HG03108 (cell line): Measurements from ENCODE around the gene NOBOX.
"Not testable (repeated sequence)": the region's sequence is repeated elsewhere in the genome, so short reads cannot be mapped to it uniquely, and the experiment has no call there.

Experiments
- ATAC-seq: cut with Tn5 transposase; IDR thresholded peaks from one replicate; pipeline ENCODE4 v1.9.1; 2021; ENCODE audit warnings: moderate library complexity; ENCODE audit not compliant: unreplicated experiment

Gene NOBOX

DNA sequence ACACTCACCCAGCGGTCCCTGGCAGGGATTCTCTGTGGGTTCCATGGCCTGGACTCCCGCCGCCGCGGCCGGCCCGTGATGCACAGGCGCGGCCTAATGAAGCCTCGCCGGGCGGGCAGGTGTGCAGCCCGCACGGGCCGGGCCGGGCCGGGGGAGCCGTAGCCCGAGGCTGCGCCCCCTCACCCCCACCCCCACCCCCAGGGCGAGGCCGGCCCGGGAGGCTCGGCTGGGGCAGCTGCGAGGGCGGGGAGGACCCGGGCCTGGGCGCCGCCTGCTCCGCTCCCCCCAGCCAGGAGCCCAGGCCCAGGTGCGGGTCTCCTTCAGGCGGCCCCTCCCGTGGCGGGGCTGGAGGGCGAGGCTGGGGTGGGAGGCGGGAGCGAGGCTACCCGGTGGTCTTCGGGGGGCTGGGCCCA is at the start of gene NOBOX:
NOBOX (minus strand) TSS at position 45 of the 413 bp plus-strand sequence.
- ATAC-seq, result no peak

DNA sequence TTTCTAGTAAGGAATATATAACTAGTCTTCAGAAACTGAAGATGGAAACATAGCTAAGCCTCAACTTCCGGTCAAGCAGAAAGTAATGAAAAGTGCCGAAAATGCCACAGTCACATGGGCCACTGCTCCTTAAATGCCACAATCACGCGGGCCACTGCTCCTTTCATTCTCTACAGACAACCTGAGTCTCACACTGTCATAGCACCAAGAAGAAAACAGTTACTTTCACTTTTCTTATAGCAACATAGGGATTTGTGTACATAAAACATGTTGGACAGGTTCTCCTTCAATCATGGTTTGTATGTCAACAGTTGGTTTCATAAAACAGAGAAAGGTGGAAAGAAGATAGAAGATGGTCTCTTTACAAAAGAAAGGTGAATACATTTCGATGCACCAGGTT is 48.6 kb upstream of the NOBOX start:
- ATAC-seq, result peak; percentile 76

DNA sequence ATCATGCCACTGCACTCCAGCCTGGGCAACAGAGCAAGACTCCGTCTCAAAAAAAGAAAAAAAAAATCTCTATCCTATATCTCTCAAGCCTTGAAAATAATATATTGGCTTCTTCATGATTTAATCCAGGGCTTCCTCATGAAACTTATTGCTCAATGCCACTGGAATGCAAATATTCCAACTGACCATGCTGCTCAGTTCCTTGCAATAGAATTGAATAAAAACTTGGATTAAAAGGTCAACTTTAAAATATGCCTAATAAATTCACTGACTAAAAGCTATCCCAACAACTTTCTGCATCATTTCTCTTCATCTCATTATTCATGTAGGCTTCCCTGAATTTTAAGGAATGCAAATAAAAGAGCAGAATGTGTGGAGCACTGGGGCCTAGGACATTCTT is 42.1 kb upstream of the NOBOX start:
- no peak for ATAC-seq

DNA sequence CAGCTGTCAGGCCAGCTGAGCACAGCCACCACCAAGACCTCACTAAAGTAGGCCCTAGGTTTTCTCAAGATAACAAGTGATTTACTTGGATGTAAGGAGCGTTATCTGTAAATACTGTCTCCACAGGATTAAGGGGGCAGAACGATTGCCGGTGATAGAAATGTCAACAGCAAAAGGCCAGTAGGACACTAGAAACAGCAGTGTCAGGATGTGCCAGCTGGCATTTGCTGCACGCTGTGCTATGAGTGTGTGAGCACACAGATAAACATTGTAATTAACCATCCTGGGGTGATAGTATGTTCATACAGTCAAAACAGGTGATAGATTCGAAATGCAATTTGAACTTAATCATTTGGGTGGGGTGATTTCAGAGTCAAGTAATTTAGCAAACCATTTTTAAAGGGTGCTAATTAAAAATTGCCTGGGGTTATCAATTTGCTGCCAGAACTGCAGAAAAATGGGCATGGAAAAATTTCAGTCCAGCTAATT is 36.3 kb upstream of the NOBOX start:
- no peak for ATAC-seq

DNA sequence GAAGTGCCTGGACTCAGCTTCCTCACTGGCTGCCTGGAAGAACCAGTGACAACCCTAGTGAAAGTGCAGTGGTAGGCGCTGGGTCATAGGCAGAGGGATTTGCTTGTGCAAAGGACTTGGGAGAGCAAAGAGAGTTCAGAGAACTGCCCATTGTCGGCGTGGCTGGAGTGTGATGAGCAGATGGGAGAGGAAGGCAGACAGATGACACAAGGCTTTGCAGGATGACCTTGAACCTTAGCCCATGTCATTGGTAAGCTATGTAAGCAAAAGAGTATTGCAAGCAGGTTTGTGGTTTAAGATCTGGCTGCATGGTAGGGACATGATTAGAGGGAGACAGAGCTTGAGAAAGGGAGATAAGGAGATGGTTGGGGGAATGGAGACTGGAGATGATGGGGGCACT is 35.3 kb upstream of the NOBOX start:
- no peak for ATAC-seq

DNA sequence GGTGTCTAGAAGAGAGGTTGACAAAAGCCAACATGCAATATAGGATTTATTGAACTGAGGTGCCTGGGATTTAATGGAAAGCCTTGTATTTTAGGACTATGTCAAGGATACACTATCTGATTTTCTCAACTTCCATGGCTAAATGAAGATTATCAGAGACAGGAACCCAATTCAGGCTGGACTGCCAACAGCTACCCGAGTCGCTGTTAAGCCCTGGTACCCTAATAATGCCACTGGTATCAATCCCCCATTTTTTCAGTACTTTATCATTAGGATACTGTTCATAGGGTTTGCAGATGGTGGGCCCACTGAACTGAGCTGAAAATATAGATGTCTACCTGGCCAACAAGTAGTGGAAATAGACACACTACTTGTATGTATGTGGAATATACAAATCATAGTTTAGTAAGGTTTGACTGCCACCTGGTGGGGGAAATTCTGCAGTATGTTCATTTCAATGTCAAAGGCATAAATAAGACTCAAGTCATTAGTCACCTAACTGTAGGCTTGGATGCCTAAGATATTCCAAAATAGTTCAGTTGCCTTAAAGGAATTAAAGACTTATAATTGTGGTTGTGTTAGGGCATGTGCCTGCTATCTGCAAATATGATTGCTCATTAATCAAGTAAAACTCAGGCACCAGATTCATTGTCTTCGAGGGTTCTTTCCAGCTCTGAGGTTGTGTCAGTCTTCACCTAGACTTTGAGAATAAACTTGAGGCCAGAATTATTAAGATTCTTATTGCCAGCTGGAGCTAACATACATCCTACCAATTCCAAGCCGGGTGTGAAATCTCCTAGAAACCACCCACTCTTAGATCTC is 34.1 kb upstream of the NOBOX start:
- ATAC-seq, result peak; percentile 55

DNA sequence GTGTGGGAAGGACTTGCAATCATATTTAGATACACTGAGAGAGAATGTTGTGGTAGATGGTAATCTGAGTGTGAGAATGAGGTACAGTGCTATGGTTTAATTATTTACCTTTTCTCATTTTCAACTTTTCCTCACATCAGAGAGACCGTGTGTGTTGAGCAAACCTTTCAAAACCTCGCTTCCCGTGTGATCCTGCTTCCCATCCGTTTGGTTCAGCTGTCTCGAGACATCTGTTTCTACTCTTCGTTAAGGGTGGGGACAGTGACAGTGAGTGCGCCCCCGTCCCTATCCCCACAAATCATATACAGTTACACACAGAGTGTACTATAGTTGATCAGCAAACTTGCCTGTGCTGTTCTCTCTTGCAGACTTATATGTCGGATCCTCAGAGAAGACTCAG is 33.0 kb upstream of the NOBOX start:
- ATAC-seq, result no peak

DNA sequence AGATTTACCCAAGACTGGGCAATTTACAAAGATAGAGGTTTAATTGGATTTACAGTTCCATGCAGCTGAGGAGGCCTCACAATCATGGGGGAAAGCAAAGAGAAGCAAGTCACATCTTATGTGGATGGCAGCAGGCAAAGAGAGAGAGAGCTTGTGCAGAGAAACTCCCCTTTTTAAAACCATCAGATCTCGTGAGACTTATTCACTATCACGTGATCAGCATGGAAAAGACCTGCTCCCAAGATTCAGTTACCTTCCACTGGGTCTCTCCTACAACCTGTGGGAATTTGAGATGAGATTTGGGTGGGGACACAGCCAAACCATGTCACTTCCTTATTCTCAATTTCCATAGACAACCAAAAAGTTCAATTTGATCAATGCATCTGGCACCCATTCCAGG is 24.9 kb upstream of the NOBOX start:
- no peak for ATAC-seq

DNA sequence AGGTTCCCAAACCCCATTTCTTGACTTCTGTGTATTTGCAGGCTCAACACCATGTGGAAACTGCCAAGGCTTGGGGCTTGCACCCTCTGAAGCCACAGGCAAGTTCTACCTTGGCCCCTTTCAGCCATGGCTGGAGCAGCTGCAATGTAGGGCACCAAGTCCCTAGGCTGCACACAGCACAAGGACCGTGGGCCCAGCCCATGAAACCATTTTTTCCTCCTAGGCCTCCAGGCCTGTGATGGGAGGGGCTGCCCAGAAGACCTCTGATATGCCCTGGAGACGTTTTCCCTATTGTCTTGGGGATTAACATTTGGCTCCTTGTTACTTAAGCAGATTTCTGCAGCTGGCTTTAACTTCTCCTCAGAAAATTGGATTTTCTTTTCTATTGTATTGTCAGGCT is 24.0 kb upstream of the NOBOX start:
- ATAC-seq, result not testable (repeated sequence)

DNA sequence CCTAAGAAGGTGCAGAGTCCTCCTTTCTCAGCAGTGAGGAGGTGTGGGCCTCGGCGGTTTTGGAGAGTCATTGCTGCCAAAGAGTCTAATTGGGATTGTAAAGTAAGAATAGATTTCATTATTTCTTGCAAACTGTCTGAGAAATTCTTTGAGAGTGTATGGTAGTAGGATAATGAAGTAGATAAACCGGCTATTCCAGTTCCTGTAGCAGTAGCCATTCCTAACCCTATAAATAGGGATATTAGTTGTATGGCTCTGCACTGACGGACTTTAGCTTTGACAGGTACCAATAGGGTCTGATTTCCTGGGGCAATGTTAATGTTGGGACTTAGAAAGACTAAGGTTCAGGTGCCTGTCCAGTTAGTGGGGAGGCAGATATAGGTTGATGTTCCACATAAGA is 15.4 kb upstream of the NOBOX start:
- not testable (repeated sequence) for ATAC-seq

DNA sequence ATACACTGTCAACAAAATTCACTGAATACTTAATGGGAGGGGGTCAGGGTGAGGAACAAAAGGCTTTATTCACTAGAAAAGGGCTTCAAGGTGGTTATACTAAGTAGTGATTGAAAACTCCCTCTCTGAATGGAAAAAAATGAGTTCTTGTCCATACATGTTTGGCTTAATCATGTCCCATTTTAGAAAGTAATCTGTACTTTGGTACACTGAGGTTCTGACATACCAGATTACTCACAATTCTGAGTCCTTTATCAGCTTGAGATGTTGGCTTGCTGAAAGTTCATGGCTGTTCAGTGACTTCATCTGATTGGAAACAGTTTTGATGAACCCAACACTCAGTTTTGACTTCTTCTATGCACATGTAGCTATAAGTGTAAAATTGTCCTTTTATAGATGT is 12.8 kb upstream of the NOBOX start:
- no peak for ATAC-seq

DNA sequence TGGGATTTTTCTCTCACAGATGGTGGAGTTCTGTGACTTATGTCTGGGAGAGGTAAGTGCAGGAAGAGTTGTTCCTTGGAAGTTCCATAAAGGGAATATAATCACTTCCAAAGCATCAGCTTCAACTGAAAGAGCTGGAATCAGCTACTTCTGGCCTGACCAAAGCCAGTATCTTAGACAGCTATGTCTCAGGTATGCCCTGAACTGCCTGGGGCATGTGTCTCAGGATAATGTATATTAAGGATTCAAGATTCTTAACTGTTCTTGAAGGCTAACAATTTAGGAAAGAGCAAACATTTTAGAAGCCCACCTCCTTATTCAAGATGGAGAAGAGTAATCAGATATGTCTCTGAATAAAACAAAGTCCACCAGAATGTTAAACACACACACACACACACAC is 12.4 kb upstream of the NOBOX start:
- ATAC-seq, result no peak

DNA sequence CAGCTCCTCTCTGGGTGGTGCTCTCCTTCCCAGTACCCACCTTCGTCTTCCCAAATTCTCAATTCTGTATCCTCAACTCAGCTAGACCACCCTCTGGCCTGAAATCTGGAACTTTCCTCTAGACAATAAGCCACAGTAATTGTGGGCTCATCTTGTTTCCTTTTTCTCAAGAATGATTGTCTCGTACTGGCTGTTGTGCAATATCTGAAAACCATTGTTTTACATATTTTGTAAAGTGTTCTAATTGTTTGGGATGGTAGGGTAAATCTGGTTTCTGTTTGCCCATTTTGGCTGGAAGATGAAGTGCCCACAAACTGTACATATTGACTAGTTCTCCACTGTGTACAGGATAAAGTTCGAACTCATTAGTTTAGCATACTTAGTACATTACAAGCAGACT is 11.3 kb upstream of the NOBOX start:
- ATAC-seq, result no peak

DNA sequence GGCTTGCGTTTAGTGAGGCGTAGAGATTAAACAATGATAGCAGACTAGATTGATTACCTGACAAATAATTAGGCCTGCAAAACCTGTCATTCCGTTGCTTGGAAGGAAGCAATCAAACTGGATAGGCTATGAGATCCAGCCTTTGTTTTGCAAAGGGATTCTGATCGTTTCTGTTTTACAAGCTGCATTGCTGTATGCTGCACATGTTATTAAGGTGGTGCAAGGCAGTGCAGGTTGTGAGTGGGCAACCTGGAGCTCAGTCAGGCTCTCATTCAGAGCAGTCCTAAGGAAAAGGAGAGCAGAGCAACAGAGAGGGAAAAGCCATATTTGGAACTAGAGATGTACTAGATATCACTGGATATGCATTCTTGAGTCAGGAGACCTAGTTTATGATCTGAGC is 6.9 kb upstream of the NOBOX start:
- no peak for ATAC-seq

DNA sequence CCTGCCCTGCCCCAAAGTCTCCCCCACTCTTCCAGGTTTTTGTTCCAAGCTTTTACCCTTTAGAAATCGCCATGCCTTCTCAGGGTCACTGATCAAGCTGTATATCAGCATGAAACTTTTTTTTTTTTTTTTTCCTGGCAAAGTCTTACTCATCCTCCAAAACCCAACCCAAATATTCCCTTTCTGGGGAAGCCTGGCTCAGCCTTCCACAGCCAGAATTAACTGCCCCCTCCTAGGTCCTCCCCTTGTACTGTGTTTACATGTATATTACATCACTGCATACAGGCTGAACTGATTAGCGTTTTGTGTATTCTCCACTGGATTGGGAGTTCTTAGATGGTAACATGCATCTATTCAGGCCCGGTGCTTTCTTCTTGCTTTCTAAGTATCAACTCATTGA is 4.6 kb upstream of the NOBOX start:
- no peak for ATAC-seq

DNA sequence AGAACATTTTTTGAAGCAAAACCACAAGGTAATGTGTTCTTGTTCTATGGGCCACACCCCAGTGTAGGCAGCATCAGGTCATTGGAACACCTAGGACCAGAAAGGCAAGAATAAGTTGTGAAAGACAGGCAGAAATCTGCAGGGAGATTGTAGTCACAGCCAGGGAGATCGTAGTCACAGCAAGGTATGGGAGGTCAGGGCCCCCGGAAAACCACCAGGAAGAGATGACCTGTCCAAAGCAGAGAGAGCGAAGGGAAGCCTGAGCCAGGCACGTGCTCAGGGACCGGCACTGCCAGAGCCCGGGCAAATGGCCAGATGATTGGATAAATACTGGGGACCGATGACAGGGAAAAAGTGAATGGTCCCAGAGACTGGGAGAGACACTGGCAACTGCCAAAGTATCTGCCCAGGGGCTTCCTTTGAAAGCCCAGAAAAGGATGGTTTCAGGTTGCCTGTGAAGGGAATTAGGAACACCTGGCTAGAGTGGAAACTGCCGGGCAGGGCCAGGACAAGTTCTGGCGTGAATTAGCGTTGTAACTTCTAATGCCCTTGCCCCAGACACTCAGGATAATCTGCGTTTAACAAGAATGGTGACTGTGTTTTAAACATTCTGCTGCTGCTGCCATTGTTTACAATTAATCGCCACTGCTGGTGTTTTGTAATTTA is 3.9 kb upstream of the NOBOX start:
- no peak for ATAC-seq

DNA sequence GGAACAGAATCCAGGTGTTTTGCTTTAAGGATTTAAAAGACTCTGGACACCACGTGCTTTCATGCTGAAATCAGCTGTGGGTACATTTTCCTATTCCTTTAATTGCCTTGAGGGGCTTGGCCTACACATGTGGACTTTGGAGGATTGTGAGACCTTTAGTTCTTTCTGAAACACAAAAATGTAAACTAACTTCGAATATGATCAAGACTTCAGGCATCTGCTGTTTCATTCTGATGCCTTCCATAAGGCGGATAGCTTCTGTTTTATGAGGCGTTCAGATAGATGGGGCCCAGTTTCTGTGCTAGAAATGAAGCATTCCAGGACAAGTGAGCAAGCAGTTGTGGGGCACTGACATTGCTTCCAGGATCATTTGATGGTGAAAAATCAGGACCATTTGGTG is 1.5 kb upstream of the NOBOX start:
- no peak for ATAC-seq

DNA sequence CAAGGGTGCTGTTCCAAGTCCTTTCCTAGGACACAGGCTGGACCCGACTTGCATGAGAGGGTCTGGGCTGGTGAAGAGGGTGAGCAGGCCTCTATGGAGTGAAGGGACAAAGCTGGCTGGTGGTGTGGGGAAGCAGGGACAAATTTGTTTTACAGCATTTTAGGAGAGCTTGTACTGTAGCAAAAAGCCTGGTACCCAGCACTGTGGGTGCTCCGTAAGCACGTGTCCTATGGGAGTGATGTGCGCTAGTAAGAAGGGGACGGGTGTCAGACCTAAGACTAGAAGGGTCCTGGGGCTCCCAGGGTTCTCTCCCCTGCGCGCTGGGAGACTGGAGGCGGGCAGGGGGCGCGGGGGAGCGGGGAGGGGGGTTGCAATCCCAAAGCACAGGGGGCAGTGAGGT is 391 bp downstream of the NOBOX start:
- no peak for ATAC-seq

DNA sequence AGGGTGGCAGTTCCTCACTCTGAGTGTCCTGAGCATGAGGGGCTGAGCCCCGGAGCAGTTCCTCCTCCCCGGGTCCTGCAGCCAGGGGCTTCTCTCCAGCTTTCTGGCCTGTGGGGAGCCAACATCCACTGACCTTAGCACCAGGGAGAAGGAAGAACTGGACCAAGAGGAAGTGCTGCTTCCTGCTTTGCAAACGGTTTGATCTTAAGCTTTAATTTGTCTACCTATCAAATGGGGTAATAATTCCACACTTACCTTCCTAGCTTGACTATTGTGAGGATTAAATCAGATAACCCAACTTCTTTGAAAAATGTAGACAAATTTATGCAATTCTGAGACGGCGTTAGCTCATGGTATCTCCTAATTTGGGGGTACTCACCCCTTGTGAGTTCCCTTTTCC is 2.0 kb downstream of the NOBOX start:
- no peak for ATAC-seq

DNA sequence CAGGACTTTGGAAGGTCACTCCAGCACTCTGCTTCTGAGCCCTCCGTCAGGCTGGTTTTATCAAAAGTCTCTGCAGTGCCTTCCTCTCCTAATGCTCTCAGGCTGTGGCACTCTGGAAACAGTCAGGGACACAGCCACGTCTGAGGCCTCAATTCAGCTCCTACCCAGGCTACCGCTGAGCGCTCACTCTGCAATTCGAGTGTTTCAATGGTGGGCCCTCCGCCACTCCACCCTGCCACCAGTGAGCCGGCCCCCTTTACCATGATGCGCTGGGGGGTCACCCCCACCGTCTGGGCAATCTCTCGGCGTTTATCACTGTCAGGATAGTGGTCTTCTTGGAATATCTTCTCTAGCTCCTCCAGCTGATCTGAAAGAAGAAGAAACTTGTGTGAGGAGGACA is 3.5 kb downstream of the NOBOX start:
- no peak for ATAC-seq

DNA sequence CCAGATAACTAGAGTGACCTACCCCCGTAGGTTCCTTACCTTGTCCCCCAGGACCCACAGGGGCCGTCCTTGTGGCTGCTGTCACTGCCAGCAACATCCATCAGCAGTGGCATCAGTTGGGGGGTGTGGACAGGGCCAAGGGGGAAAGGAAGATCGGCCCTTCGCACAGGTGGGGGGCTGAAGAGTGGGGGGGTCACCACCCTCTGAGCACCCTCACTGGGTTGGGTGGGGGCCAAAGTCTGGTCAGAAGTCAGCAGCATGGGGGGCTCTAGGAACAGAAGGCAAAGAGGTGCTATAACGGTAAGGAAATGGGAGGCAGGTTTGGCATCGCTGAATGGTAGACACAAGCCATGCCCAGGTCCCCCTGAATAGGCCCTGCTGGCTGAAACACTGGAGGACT is 4.6 kb downstream of the NOBOX start:
- ATAC-seq, result no peak

DNA sequence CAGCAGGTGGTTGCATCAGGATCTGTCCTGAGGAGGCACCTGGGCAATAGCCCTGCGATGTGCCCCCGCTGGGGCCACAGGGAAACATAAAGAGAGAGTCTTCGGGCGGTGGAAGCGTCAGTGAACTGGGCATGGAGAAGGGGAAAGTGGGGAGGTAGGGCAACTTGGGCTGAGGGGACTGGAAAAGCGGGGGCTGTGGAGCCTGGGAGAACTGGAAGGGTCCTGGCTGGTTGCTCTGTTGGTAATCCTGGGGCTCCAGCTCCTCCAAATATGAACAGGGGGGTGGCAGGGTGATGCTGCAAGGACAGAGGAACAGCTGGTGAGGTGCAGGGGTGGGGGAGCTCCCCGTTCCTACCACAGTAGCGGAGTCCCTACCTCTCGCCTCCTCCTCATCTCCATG is 5.2 kb downstream of the NOBOX start:
- no peak for ATAC-seq

DNA sequence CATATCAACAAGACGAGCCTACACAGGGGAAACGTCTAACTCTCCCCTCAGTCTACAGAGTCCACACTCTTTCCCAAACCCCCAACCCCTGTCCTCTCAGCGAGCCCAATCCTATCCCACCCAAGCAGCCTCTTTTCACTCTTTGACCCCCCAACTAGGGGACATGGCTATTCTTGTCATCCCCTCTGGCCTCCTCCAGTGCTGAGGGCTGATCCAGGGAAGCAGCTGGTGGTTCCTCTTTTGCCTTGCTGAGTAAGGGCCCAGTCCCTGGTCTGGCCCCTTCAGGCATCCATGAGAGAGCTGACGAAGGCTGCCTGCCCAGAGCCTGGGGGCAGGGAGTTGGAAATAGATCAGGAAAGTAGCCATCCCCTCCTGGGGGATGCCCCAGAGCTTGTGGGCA is 6.4 kb downstream of the NOBOX start:
- ATAC-seq, result no peak
